T-helper 9 cell (primary cell): ENCODE results near the gene AGPAT3.

ENCODE experiments used
- DNase-seq: peaks from one replicate; pipeline ENCODE4 v3.0.0-alpha.2; 2020

AGPAT3 gene

GRCh38 chr21:43907751-43908150 is 42.7 kb downstream of the AGPAT3 start:
- DNase-seq = no peak

GRCh38 chr21:43908167-43908566 is 43.1 kb downstream of the AGPAT3 start:
- DNase-seq = no peak

GRCh38 chr21:43909741-43910400 is 44.8 kb downstream of the AGPAT3 start:
- DNase-seq = no peak

GRCh38 chr21:43910460-43910859 is 45.4 kb downstream of the AGPAT3 start:
- DNase-seq = no peak

- DNase-seq = no peak
Observed at GRCh38 chr21:43911015-43911934, 46.3 kb downstream of the AGPAT3 start.

GRCh38 chr21:43911935-43912487 is 47.0 kb downstream of the AGPAT3 start:
- no peak for DNase-seq

GRCh38 chr21:43912500-43912899 is 47.5 kb downstream of the AGPAT3 start:
- DNase-seq = no peak

- no peak for DNase-seq
Observed at GRCh38 chr21:43912910-43913309, 47.9 kb downstream of the AGPAT3 start.

GRCh38 chr21:43913928-43914327 is 48.9 kb downstream of the AGPAT3 start:
- DNase-seq = no peak

- DNase-seq = no peak
Observed at GRCh38 chr21:43916076-43916475, 51.1 kb downstream of the AGPAT3 start.

- DNase-seq = peak; percentile 58
Observed at GRCh38 chr21:43916691-43917514, 51.9 kb downstream of the AGPAT3 start.

- no peak for DNase-seq
Observed at GRCh38 chr21:43917515-43918384, 52.7 kb downstream of the AGPAT3 start.

GRCh38 chr21:43918385-43918947 is 53.4 kb downstream of the AGPAT3 start:
- no peak for DNase-seq

- DNase-seq = no peak
Observed at GRCh38 chr21:43919283-43919682, 54.3 kb downstream of the AGPAT3 start.

- DNase-seq = no peak
Observed at GRCh38 chr21:43919871-43920801, 55.1 kb downstream of the AGPAT3 start.

- no peak for DNase-seq
Observed at GRCh38 chr21:43921571-43921978, 56.6 kb downstream of the AGPAT3 start.

GRCh38 chr21:43921979-43922945 is 57.2 kb downstream of the AGPAT3 start:
- DNase-seq = no peak

GRCh38 chr21:43922949-43923348 is 57.9 kb downstream of the AGPAT3 start:
- no peak for DNase-seq

- no peak for DNase-seq
Observed at GRCh38 chr21:43923391-43923790, 58.4 kb downstream of the AGPAT3 start.
